Activated CD4-positive, alpha-beta T cell treated with anti-CD3 and anti-CD28 coated beads for 36 hours (primary cell): ENCODE data around the gene MFAP4. TPM values are rescaled to one million over a fixed set of nuclear protein-coding genes. Genes with fewer than 3 reads are reported as not detected.

Experiments
- ATAC-seq: fragments of 200-7000 bp; cut with Tn5 transposase; one replicate; pipeline ENCODE4 v1.10.0; 2021; ENCODE audit warnings: mild to moderate bottlenecking, moderate library complexity
- CTCF ChIA-PET: fragments of 350-600 bp; sonication (Branson Sonifier 250); formaldehyde crosslinking; loops from one replicate; lab custom pipeline; 2021; ENCODE audit warnings: antibody characterized with exemption; lab: Charles Lee
- POLR2A ChIA-PET: fragments of 350-600 bp; sonication (Branson Sonifier 250); formaldehyde crosslinking; loops from one replicate; lab custom pipeline; 2021; ENCODE audit warnings: antibody characterized with exemption, inconsistent platforms; lab: Charles Lee
- DNase-seq: peaks from one replicate; pipeline ENCODE4 v3.0.0-alpha.2; 2020
- H3K27ac Mint-ChIP-seq: one replicate; pipeline ENCODE4 v1.8.0; 2021; ENCODE audit warnings: mixed read lengths
- H3K27me3 Mint-ChIP-seq: one replicate; pipeline ENCODE4 v1.8.0; 2021; ENCODE audit warnings: mixed read lengths
- H3K36me3 Mint-ChIP-seq: one replicate; pipeline ENCODE4 v1.8.0; 2021; ENCODE audit warnings: low read depth, mixed read lengths
- H3K4me1 Mint-ChIP-seq: one replicate; pipeline ENCODE4 v1.8.0; 2021; ENCODE audit warnings: mixed read lengths
- H3K4me3 Mint-ChIP-seq: one replicate; pipeline ENCODE4 v1.8.0; 2021; ENCODE audit warnings: mild to moderate bottlenecking, moderate library complexity, mixed read lengths
- H3K9me3 Mint-ChIP-seq: one replicate; pipeline ENCODE4 v1.8.0; 2021; ENCODE audit warnings: low read depth, mixed read lengths
- intact Hi-C, 2 experiments: fragments of 100-400 bp; cut with DNase I in 1 of 2; cut with micrococcal nuclease in 1 of 2; formaldehyde crosslinking; loops; one replicate each; pipeline versions ENCODE4 v1.14.2 to v1.15.1; 2022 to 2024; cut with DNase I, micrococcal nuclease
- total RNA-seq, 2 experiments: library from RNA; stranded (reverse); gene quantifications; one replicate each; pipeline ENCODE4 v1.2.3, GENCODE V29; 2021

MFAP4 gene
- total RNA-seq, 2 experiments from 2014 or later = not detected

GRCh38 chr17:19365499-19365817, 21.5 kb downstream of the MFAP4 start:
- no peak for DNase-seq

GRCh38 chr17:19364699-19365498, 22.1 kb downstream of the MFAP4 start:
- no peaks in the 10 kb centered on the region for H3K9me3 Mint-ChIP-seq
- no peaks in the 10 kb centered on the region for H3K36me3 Mint-ChIP-seq
- no peak for DNase-seq
- no peak for ATAC-seq
- CTCF ChIA-PET = interaction anchor here (0.5 to 2.3 kb wide), 5 partner anchors 13 to 120 kb away, joined by 3 to 18 read pairs (median 5); partner anchors contain the start of gene MAPK7
- intact Hi-C loops = loop anchor here in 1 of 2 experiments (5.0 kb wide), 1 partner anchor 397 kb away; no protein-coding TSS in a partner anchor
- H3K4me3 Mint-ChIP-seq = no peak overlapping the region
- peaks cover 2% of the 10 kb centered on the region for H3K27me3 Mint-ChIP-seq
- POLR2A ChIA-PET = interaction anchor here (1.2 kb wide), 1 partner anchor 13 kb away, joined by 3 read pairs; the partner anchor contains the start of gene MAPK7
- no peak overlapping the region for H3K27ac Mint-ChIP-seq
- peaks cover 17% of the 10 kb centered on the region for H3K4me1 Mint-ChIP-seq

More at GRCh38 chr17:19365499-19365817, 21.5 kb downstream of the MFAP4 start:
- Mint-ChIP-seq H3K4me3 (no peak overlapping the region), H3K9me3 (no peaks in the 10 kb centered on the region), H3K27me3 (peaks cover 2% of the 10 kb centered on the region), H3K27ac (no peak overlapping the region), H3K4me1 (peaks cover 22% of the 10 kb centered on the region), H3K36me3 (no peaks in the 10 kb centered on the region)
- no peak for ATAC-seq
- intact Hi-C loops = no loop called here
- CTCF ChIA-PET = interaction anchor here (0.5 to 2.3 kb wide), 4 partner anchors 13 to 120 kb away, joined by 3 to 18 read pairs (median 5); partner anchors contain the start of gene MAPK7
- POLR2A ChIA-PET = interaction anchor here (1.2 kb wide), 1 partner anchor 13 kb away, joined by 3 read pairs; the partner anchor contains the start of gene MAPK7

- ChIA-PET CTCF (interaction anchor here (0.7 to 2.4 kb wide), 29 partner anchors 9 to 403 kb away, joined by 3 to 60 read pairs (median 5); partner anchors contain the start of gene MAPK7), POLR2A (interaction anchor here (0.7 to 1.9 kb wide), 2 partner anchors 14 to 83 kb away, joined by 3 to 21 read pairs; partner anchors contain the start of gene MAPK7)
- no peaks in the 10 kb centered on the region for H3K9me3 Mint-ChIP-seq
- no peaks in the 10 kb centered on the region for H3K36me3 Mint-ChIP-seq
- H3K4me3 Mint-ChIP-seq = no peak overlapping the region
- DNase-seq (no peak), ATAC-seq (no peak)
- H3K4me1 Mint-ChIP-seq = peaks cover 6% of the 10 kb centered on the region
- no peak overlapping the region for H3K27ac Mint-ChIP-seq
- intact Hi-C loops = loop anchor here (1.0 to 5.0 kb wide), 4 partner anchors 84 to 403 kb away; no protein-coding TSS in a partner anchor
- peaks cover 4% of the 10 kb centered on the region for H3K27me3 Mint-ChIP-seq
These were observed 23.4 kb downstream of the MFAP4 start for GRCh38 chr17:19363460-19364035.

DNA sequence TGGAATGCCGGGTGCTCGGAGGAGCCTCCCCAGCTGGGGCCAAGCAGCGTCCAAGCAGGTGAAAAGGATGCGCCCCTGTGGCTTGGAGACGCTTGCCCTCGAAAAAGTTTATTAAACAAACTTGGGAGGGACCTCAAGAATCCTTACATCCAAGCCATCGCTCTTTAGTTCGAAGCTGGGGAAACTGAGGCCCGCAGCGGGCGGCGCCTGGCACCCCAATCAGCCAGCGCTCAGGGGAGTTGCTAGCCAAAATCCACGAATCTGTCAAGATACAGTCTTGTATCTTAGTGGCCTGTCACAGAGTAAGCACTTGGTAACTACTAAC, 23.9 kb downstream of the MFAP4 start:
- intact Hi-C loops = loop anchor here (1.0 to 5.0 kb wide), 4 partner anchors 84 to 404 kb away; no protein-coding TSS in a partner anchor
- H3K4me1 Mint-ChIP-seq = peaks cover 6% of the 10 kb centered on the region
- ChIA-PET POLR2A (interaction anchor here (0.7 to 1.9 kb wide), 2 partner anchors 15 to 84 kb away, joined by 3 to 21 read pairs; partner anchors contain the start of gene MAPK7), CTCF (interaction anchor here (0.6 to 2.4 kb wide), 32 partner anchors 9 to 403 kb away, joined by 3 to 60 read pairs (median 5); partner anchors contain the start of gene MAPK7)
- H3K9me3 Mint-ChIP-seq = no peaks in the 10 kb centered on the region
- H3K27ac Mint-ChIP-seq = no peak overlapping the region
- peaks cover 4% of the 10 kb centered on the region for H3K27me3 Mint-ChIP-seq
- peak overlapping the region; percentile 74 for H3K4me3 Mint-ChIP-seq
- ATAC-seq (no peak), DNase-seq (no peak)
- H3K36me3 Mint-ChIP-seq = no peaks in the 10 kb centered on the region

- ATAC-seq (peak; percentile 92), DNase-seq (peak; percentile 95)
- H3K4me1 Mint-ChIP-seq = peaks cover 6% of the 10 kb centered on the region
- intact Hi-C loops = loop anchor here (1.0 to 5.0 kb wide), 7 partner anchors 16 to 404 kb away; partner anchors contain the start of genes MAPK7 (in 2 of the 2) and ALDH3A2 (in 1 of the 2)
- H3K36me3 Mint-ChIP-seq = no peaks in the 10 kb centered on the region
- ChIA-PET CTCF (interaction anchor here (0.5 to 2.4 kb wide), 39 partner anchors 8 to 404 kb away, joined by 3 to 60 read pairs (median 5); partner anchors contain the start of gene MAPK7), POLR2A (interaction anchor here (0.6 to 1.9 kb wide), 3 partner anchors 15 to 315 kb away, joined by 3 to 21 read pairs (median 4); partner anchors contain the start of gene MAPK7)
- H3K27ac Mint-ChIP-seq = peak within 1 kb of the TSS; percentile 39
- no peaks in the 10 kb centered on the region for H3K9me3 Mint-ChIP-seq
- H3K27me3 Mint-ChIP-seq = peaks cover 4% of the 10 kb centered on the region
- H3K4me3 Mint-ChIP-seq = peak within 1 kb of the TSS; percentile 74
These were observed 24.5 kb downstream of the MFAP4 start, which contains the start of gene B9D1 for GRCh38 chr17:19362277-19363113. B9D1 (minus strand) TSS chr17:19362723; CDS start chr17:19362569, 154 bp downstream.

DNA sequence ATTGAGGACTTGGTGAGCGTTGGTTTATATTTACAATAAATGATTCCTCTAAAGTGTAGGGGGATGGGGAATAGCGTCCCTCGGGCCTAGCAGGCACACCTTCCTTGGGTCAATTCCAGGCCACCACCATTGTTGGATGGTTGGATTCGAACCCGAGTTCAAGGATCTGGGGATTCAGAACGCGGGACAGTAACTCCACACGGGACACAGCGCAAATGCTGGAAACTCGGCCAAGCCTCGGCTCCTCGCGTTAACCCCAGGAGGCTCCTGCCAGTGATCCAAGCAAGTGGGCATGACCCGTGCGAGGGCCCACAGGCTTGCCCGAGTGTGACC, 25.1 kb downstream of the MFAP4 start:
- Mint-ChIP-seq H3K4me1 (peaks cover 6% of the 10 kb centered on the region), H3K4me3 (peak overlapping the region; percentile 74), H3K27ac (no peak overlapping the region), H3K36me3 (peaks cover 2% of the 10 kb centered on the region), H3K9me3 (no peaks in the 10 kb centered on the region), H3K27me3 (peaks cover 4% of the 10 kb centered on the region)
- no peak for ATAC-seq
- ChIA-PET CTCF (interaction anchor here (0.9 to 2.4 kb wide), 9 partner anchors 16 to 405 kb away, joined by 3 to 60 read pairs (median 6); partner anchors contain the start of gene MAPK7), POLR2A (interaction anchor here (1.9 kb wide), 1 partner anchor 16 kb away, joined by 21 read pairs; the partner anchor contains the start of gene MAPK7)
- intact Hi-C loops = loop anchor here (1.0 to 5.0 kb wide), 5 partner anchors 16 to 405 kb away; partner anchors contain the start of genes MAPK7 (in 2 of the 2) and ALDH3A2 (in 1 of the 2)
- no peak for DNase-seq

GRCh38 chr17:19361326-19361725, 25.7 kb downstream of the MFAP4 start:
- intact Hi-C loops = loop anchor here in 1 of 2 experiments (5.0 kb wide), 1 partner anchor 401 kb away; no protein-coding TSS in a partner anchor
- POLR2A ChIA-PET = no interaction called here
- Mint-ChIP-seq H3K4me3 (peak overlapping the region; percentile 44), H3K27ac (no peak overlapping the region), H3K36me3 (peaks cover 2% of the 10 kb centered on the region), H3K9me3 (no peaks in the 10 kb centered on the region), H3K4me1 (peaks cover 6% of the 10 kb centered on the region), H3K27me3 (peaks cover 4% of the 10 kb centered on the region)
- CTCF ChIA-PET = interaction anchor here (1.6 to 2.3 kb wide), 2 partner anchors 17 kb away, joined by 6 to 60 read pairs; partner anchors contain the start of gene MAPK7
- DNase-seq (no peak), ATAC-seq (no peak)

- Mint-ChIP-seq H3K27me3 (peaks cover 4% of the 10 kb centered on the region), H3K27ac (no peak overlapping the region), H3K4me3 (no peak overlapping the region), H3K9me3 (no peaks in the 10 kb centered on the region), H3K36me3 (peaks cover 2% of the 10 kb centered on the region), H3K4me1 (peaks cover 6% of the 10 kb centered on the region)
- DNase-seq (no peak), ATAC-seq (no peak)
- ChIA-PET CTCF (interaction anchor here (0.7 to 1.6 kb wide), 2 partner anchors 17 to 69 kb away, joined by 3 to 6 read pairs; partner anchors contain the start of gene MAPK7), POLR2A (interaction anchor here (1.1 kb wide), 1 partner anchor 17 kb away, joined by 5 read pairs; the partner anchor contains the start of gene MAPK7)
- intact Hi-C loops = loop anchor here in 1 of 2 experiments (5.0 kb wide), 1 partner anchor 402 kb away; no protein-coding TSS in a partner anchor
These were observed 26.2 kb downstream of the MFAP4 start for GRCh38 chr17:19360772-19361171.

DNA sequence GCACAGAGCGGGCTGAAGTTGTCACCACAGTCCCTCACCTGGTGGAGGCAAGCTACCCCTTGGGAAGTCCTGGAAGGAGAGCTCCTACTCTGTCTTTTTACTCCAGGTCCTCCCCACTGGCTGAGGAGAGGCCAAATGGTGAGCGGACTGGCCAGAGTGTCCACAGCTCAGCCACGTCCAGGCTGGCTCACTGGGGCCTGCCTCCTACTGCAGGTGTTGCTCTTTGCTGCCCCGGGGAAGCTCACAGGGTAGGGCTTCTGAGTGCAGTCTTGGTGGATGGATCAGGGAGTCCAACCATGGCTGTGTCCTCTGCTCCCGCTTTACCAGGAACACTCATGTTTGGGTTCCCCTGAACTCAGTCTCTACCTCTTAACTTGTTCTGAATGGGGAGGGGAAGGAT, 27.1 kb downstream of the MFAP4 start:
- POLR2A ChIA-PET = interaction anchor here (1.1 kb wide), 1 partner anchor 18 kb away, joined by 5 read pairs; the partner anchor contains the start of gene MAPK7
- Mint-ChIP-seq H3K4me1 (peaks cover 6% of the 10 kb centered on the region), H3K9me3 (no peaks in the 10 kb centered on the region), H3K27ac (no peak overlapping the region), H3K36me3 (peaks cover 2% of the 10 kb centered on the region), H3K27me3 (peaks cover 5% of the 10 kb centered on the region), H3K4me3 (no peak overlapping the region)
- no peak for ATAC-seq
- CTCF ChIA-PET = interaction anchor here (0.7 to 1.6 kb wide), 3 partner anchors 18 to 306 kb away, joined by 3 to 6 read pairs (median 3); partner anchors contain the start of gene MAPK7
- no peak for DNase-seq
- intact Hi-C loops = loop anchor here in 1 of 2 experiments (5.0 kb wide), 1 partner anchor 402 kb away; no protein-coding TSS in a partner anchor

DNA sequence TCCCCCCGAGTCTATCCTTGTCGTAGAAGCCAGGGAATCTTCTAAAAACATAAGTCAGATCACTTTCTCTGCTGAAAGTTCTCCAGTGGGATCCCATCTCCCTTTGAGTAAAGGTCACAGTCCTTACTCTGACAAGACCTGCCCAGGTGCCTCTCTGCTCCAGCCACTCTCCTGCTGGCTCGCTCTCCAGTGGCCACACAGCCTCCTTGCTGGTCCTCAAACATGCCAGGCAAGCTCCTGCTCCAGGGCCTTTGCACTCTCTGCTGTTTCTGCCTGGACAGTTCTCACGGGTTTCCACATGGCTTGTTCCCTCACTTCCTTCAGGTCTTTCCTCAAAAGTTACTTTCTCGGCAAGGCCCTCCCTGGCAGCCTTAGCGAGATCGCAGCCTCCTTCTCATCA, 27.8 kb downstream of the MFAP4 start:
- intact Hi-C loops = no loop called here
- Mint-ChIP-seq H3K27me3 (peaks cover 8% of the 10 kb centered on the region), H3K27ac (no peak overlapping the region), H3K36me3 (peaks cover 2% of the 10 kb centered on the region), H3K9me3 (no peaks in the 10 kb centered on the region), H3K4me3 (no peak overlapping the region), H3K4me1 (peaks cover 6% of the 10 kb centered on the region)
- POLR2A ChIA-PET = no interaction called here
- DNase-seq (no peak), ATAC-seq (no peak)
- CTCF ChIA-PET = no interaction called here
